ENCODE data around the gene SLC66A3.

SLC66A3 gene

GRCh38 chr2:11144738-11145079, 10.6 kb upstream of the SLC66A3 start:
- H3K27me3 ChIP-seq (ENCODE audit: insufficient read depth, low read length), result no peaks in the 10 kb centered on the region
- H2AFZ ChIP-seq (ENCODE audit: low read length), result no peak overlapping the region
- no peak overlapping the region for H3K4me3 ChIP-seq (ENCODE audit: low read depth, low read length, poor library complexity, severe bottlenecking)
- no peaks in the 10 kb centered on the region for H3K79me2 ChIP-seq (ENCODE audit: insufficient read depth, low read length)
- no peak for TF ChIP-seq EZH2 (IDR thresholded peaks at IDR 0.05; ENCODE audit: borderline replicate concordance, low read length)
- TF ChIP-seq, protein P1, sequence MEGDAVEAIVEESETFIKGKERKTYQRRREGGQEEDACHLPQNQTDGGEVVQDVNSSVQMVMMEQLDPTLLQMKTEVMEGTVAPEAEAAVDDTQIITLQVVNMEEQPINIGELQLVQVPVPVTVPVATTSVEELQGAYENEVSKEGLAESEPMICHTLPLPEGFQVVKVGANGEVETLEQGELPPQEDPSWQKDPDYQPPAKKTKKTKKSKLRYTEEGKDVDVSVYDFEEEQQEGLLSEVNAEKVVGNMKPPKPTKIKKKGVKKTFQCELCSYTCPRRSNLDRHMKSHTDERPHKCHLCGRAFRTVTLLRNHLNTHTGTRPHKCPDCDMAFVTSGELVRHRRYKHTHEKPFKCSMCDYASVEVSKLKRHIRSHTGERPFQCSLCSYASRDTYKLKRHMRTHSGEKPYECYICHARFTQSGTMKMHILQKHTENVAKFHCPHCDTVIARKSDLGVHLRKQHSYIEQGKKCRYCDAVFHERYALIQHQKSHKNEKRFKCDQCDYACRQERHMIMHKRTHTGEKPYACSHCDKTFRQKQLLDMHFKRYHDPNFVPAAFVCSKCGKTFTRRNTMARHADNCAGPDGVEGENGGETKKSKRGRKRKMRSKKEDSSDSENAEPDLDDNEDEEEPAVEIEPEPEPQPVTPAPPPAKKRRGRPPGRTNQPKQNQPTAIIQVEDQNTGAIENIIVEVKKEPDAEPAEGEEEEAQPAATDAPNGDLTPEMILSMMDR (IDR thresholded peaks at IDR 0.05; ENCODE audit: low read length), result no peak
- no peaks in the 10 kb centered on the region for H3K9me2 ChIP-seq (ENCODE audit: low read depth, low read length)
- H3K4me2 ChIP-seq (ENCODE audit: low read length), result no peak overlapping the region
- H3K36me3 ChIP-seq (ENCODE audit: insufficient read depth, low read length), result no peaks in the 10 kb centered on the region; the same call in 1 of the 2 replicates
- H3K9me3 ChIP-seq (ENCODE audit: low read length), result 0 out of 2 replicates have a peak, but pooled peaks cover 2% of the 10 kb centered on the region
- H3K4me1 ChIP-seq (ENCODE audit: insufficient read depth, low read length, severe bottlenecking), result no peaks in the 10 kb centered on the region
- no peak overlapping the region for H3K9ac ChIP-seq (ENCODE audit: low read length)
- no peaks in the 10 kb centered on the region for H4K20me1 ChIP-seq (ENCODE audit: insufficient read depth, low read length)
- H3K27ac ChIP-seq (ENCODE audit: low read depth, low read length, poor library complexity, severe bottlenecking), result no peak overlapping the region
- no peaks in the 10 kb centered on the region for H3F3A ChIP-seq (ENCODE audit: insufficient read depth, low read length)

- Histone ChIP-seq H3K27me3 (ENCODE audit: insufficient read depth, low read length) (no peaks in the 10 kb centered on the region), H3K4me2 (ENCODE audit: low read length) (no peak overlapping the region), H3K9me2 (ENCODE audit: low read depth, low read length) (no peaks in the 10 kb centered on the region), H3K36me3 (ENCODE audit: insufficient read depth, low read length) (no peaks in the 10 kb centered on the region; the same call in 1 of the 2 replicates), H3K4me3 (ENCODE audit: low read depth, low read length, poor library complexity, severe bottlenecking) (no peak overlapping the region), H3K79me2 (ENCODE audit: insufficient read depth, low read length) (no peaks in the 10 kb centered on the region), H3K9me3 (ENCODE audit: low read length) (0 out of 2 replicates have a peak, but pooled peaks cover 2% of the 10 kb centered on the region), H3F3A (ENCODE audit: insufficient read depth, low read length) (no peaks in the 10 kb centered on the region), H3K27ac (ENCODE audit: low read depth, low read length, poor library complexity, severe bottlenecking) (no peak overlapping the region), H4K20me1 (ENCODE audit: insufficient read depth, low read length) (no peaks in the 10 kb centered on the region), H2AFZ (ENCODE audit: low read length) (no peak overlapping the region), H3K9ac (ENCODE audit: low read length) (no peak overlapping the region), H3K4me1 (ENCODE audit: insufficient read depth, low read length, severe bottlenecking) (no peaks in the 10 kb centered on the region)
- no peak for TF ChIP-seq EZH2 (IDR thresholded peaks at IDR 0.05; ENCODE audit: borderline replicate concordance, low read length)
- TF ChIP-seq, protein P1 (IDR thresholded peaks at IDR 0.05; ENCODE audit: low read length), result no peak
These were observed 9.9 kb upstream of the SLC66A3 start for GRCh38 chr2:11145350-11145749.

GRCh38 chr2:11146076-11146475, 9.2 kb upstream of the SLC66A3 start:
- no peaks in the 10 kb centered on the region for H4K20me1 ChIP-seq (ENCODE audit: insufficient read depth, low read length)
- H3K4me3 ChIP-seq (ENCODE audit: low read depth, low read length, poor library complexity, severe bottlenecking), result no peak overlapping the region
- H2AFZ ChIP-seq (ENCODE audit: low read length), result no peak overlapping the region
- H3K27ac ChIP-seq (ENCODE audit: low read depth, low read length, poor library complexity, severe bottlenecking), result no peak overlapping the region
- H3K27me3 ChIP-seq (ENCODE audit: insufficient read depth, low read length), result no peaks in the 10 kb centered on the region
- H3F3A ChIP-seq (ENCODE audit: insufficient read depth, low read length), result no peaks in the 10 kb centered on the region
- TF ChIP-seq, protein P1 (IDR thresholded peaks at IDR 0.05; ENCODE audit: low read length), result no peak
- no peak for TF ChIP-seq EZH2 (IDR thresholded peaks at IDR 0.05; ENCODE audit: borderline replicate concordance, low read length)
- 0 out of 2 replicates have a peak, but pooled peaks cover 2% of the 10 kb centered on the region for H3K9me3 ChIP-seq (ENCODE audit: low read length)
- H3K4me1 ChIP-seq (ENCODE audit: insufficient read depth, low read length, severe bottlenecking), result no peaks in the 10 kb centered on the region
- no peak overlapping the region for H3K4me2 ChIP-seq (ENCODE audit: low read length)
- no peaks in the 10 kb centered on the region; the same call in 1 of the 2 replicates for H3K36me3 ChIP-seq (ENCODE audit: insufficient read depth, low read length)
- no peaks in the 10 kb centered on the region for H3K9me2 ChIP-seq (ENCODE audit: low read depth, low read length)
- H3K9ac ChIP-seq (ENCODE audit: low read length), result no peak overlapping the region
- no peaks in the 10 kb centered on the region for H3K79me2 ChIP-seq (ENCODE audit: insufficient read depth, low read length)

All from OCI-LY1 (cell line).